SK-N-SH (cell line): ENCODE results near the gene CEL.

Source experiments
- EZH2phosphoT487 ChIP-seq: fragments of 200-600 bp; sonication (generic); IDR thresholded peaks from 2 replicates; pipeline ENCODE4 v1.6.1; 2017; ENCODE audit warnings: low read depth, mixed run types, mild to moderate bottlenecking, antibody characterized with exemption, moderate library complexity, borderline replicate concordance
- FOXM1 ChIP-seq: IDR thresholded peaks from 2 replicates; pipeline ENCODE4 v1.4.0; 2012; ENCODE audit warnings: low read depth, mild to moderate bottlenecking
- NRF1 ChIP-seq: IDR thresholded peaks from 2 replicates; pipeline ENCODE4 v1.6.1; 2012; ENCODE audit warnings: low read depth, mild to moderate bottlenecking, low read length
- POLR2AphosphoS5 ChIP-seq: IDR thresholded peaks from 2 replicates; pipeline ENCODE4 v1.6.1; 2012; ENCODE audit warnings: low read depth, low read length
- RAD21 ChIP-seq: IDR thresholded peaks from 2 replicates; pipeline ENCODE4 v1.6.1; 2012; ENCODE audit warnings: mild to moderate bottlenecking, low read length
- REST ChIP-seq: IDR thresholded peaks from 2 replicates; pipeline ENCODE4 v1.6.1; 2012; ENCODE audit warnings: mild to moderate bottlenecking, low read depth, low read length, moderate library complexity
- RFX5 ChIP-seq: IDR thresholded peaks from 2 replicates; pipeline ENCODE4 v1.6.1; 2012; ENCODE audit warnings: mild to moderate bottlenecking, improper control_type of control experiment, low read length
- SIN3A ChIP-seq: IDR thresholded peaks from 2 replicates; pipeline ENCODE4 v1.6.1; 2012; ENCODE audit warnings: low read depth, mild to moderate bottlenecking, low read length, moderate library complexity, borderline replicate concordance
- SMC3 ChIP-seq: IDR thresholded peaks from 2 replicates; pipeline ENCODE4 v1.6.1; 2012; ENCODE audit warnings: low read depth, low read length, improper control_type of control experiment
- YY1 ChIP-seq: IDR thresholded peaks from 2 replicates; pipeline ENCODE4 v1.4.0; 2012; ENCODE audit warnings: low read depth, mild to moderate bottlenecking
- TF ChIP-seq, protein P1 (sequence below): fragments of 200-600 bp; sonication (generic); IDR thresholded peaks from 2 replicates; pipeline ENCODE4 v1.6.1; 2017; ENCODE audit warnings: antibody characterized with exemption, mild to moderate bottlenecking, moderate library complexity

DNA sequence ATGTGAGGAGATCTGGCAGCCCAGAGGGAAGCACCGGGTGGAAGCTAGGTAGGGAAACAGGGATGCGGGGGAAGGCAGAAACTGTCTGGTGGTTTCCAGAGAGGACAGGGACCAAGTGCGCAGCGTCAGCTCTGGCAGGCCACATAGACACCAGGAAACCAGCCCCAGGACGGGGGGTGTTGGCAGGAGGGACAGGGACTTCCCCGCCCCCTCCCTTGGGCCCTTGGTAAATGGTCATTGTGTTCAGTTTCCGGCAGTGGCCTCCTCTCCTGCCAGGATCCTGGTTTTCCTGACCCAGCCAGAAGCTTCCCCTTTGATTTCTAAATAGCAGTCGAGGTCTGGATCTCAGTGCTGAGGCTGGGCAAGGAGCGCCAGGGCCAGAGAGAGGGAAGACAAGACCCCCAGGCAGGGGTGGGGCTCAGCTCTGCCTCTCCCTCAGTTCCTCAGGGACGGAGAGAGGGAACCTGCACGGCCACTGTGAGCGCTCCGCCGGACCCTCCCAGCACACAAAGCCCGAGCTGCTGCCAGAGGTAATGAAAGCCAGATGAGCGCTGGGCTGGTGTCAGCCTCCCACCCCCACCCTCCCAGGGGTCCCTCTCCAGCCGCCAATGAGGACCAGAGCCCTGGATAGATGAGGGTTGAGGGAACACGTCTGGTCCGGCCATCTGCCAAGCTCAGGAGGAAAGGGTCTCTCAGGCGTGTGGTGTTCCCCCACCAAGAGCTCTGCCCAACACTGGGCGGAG, 57.5 kb downstream of the CEL start:
- TF ChIP-seq SMC3 (no peak), REST (no peak), EZH2phosphoT487 (no peak), YY1 (no peak), POLR2AphosphoS5 (peak; percentile 12; the same call in 1 of the 2 replicates), RFX5 (0 out of 2 replicates have a peak, but pooled peaks have one; percentile 5), FOXM1 (no peak), NRF1 (no peak), SIN3A (no peak), RAD21 (peak; percentile 1; the same call in 1 of the 2 replicates)
- TF ChIP-seq, protein P1, sequence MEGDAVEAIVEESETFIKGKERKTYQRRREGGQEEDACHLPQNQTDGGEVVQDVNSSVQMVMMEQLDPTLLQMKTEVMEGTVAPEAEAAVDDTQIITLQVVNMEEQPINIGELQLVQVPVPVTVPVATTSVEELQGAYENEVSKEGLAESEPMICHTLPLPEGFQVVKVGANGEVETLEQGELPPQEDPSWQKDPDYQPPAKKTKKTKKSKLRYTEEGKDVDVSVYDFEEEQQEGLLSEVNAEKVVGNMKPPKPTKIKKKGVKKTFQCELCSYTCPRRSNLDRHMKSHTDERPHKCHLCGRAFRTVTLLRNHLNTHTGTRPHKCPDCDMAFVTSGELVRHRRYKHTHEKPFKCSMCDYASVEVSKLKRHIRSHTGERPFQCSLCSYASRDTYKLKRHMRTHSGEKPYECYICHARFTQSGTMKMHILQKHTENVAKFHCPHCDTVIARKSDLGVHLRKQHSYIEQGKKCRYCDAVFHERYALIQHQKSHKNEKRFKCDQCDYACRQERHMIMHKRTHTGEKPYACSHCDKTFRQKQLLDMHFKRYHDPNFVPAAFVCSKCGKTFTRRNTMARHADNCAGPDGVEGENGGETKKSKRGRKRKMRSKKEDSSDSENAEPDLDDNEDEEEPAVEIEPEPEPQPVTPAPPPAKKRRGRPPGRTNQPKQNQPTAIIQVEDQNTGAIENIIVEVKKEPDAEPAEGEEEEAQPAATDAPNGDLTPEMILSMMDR, result no peak
